CD4-positive, alpha-beta T cell treated with Interleukin-4 for 4 hours (primary cell): ENCODE data around the gene CCDC3.
"Not testable (repeated sequence)": the region's sequence is repeated elsewhere in the genome, so short reads cannot be mapped to it uniquely, and the experiment has no call there.

Source experiments
- DNase-seq: peaks from one replicate; pipeline ENCODE4 v3.0.0-alpha.2; 2020

The CCDC3 gene

GRCh38 chr10:12876266-12876665 lies 125.2 kb downstream of the CCDC3 start:
- DNase-seq: no peak

GRCh38 chr10:12875100-12875499 lies 126.4 kb downstream of the CCDC3 start:
- DNase-seq: no peak

- DNase-seq: no peak
Measured at GRCh38 chr10:12874501-12874900, 127.0 kb downstream of the CCDC3 start.

GRCh38 chr10:12873172-12873571 lies 128.3 kb downstream of the CCDC3 start:
- DNase-seq: no peak

GRCh38 chr10:12872577-12872976 lies 128.9 kb downstream of the CCDC3 start:
- no peak for DNase-seq

GRCh38 chr10:12869427-12869826 lies 132.1 kb downstream of the CCDC3 start:
- DNase-seq: no peak

GRCh38 chr10:12868229-12868628 lies 133.3 kb downstream of the CCDC3 start:
- DNase-seq: no peak

- DNase-seq: not testable (repeated sequence)
Measured at GRCh38 chr10:12865515-12865914, 136.0 kb downstream of the CCDC3 start.

- DNase-seq: no peak
Measured at GRCh38 chr10:12862459-12862858, 139.1 kb downstream of the CCDC3 start.

- no peak for DNase-seq
Measured at GRCh38 chr10:12854988-12855387, 146.5 kb downstream of the CCDC3 start.

- DNase-seq: no peak
Measured at GRCh38 chr10:12852687-12853086, 148.8 kb downstream of the CCDC3 start.

GRCh38 chr10:12849319-12850181 lies 152.0 kb downstream of the CCDC3 start:
- no peak for DNase-seq

GRCh38 chr10:12848439-12849173 lies 152.9 kb downstream of the CCDC3 start:
- no peak for DNase-seq

GRCh38 chr10:12847361-12847975 lies 154.0 kb downstream of the CCDC3 start:
- DNase-seq: no peak

- DNase-seq: no peak
Measured at GRCh38 chr10:12846718-12847117, 154.8 kb downstream of the CCDC3 start.
